GM10847 (cell line): Measurements from ENCODE around the gene HIPK2.

ENCODE experiments used
- POLR2A ChIP-seq: IDR thresholded peaks from 2 replicates; pipeline ENCODE4 v1.6.1; 2011; ENCODE audit not compliant: insufficient read length; ENCODE audit errors: extremely low read depth

Gene HIPK2

DNA sequence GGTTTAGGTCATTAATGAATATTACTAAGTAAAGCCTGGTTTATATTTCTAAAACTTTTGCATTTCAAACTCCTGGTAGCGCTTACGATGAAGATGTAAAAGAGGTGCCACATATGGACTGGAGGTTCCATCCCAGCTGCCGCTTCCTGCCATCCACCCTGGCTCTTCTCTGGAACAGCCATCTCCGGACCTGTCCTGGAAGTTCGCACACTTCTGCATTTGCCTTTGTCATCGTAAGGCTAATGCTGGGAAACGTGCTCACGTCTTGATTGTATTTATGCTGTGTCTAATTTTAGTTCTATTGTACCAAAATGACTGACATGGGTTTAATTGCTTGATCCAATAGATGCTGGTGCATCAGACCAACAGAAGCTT lies 103.1 kb downstream of the HIPK2 start:
- no peak for TF ChIP-seq POLR2A

DNA sequence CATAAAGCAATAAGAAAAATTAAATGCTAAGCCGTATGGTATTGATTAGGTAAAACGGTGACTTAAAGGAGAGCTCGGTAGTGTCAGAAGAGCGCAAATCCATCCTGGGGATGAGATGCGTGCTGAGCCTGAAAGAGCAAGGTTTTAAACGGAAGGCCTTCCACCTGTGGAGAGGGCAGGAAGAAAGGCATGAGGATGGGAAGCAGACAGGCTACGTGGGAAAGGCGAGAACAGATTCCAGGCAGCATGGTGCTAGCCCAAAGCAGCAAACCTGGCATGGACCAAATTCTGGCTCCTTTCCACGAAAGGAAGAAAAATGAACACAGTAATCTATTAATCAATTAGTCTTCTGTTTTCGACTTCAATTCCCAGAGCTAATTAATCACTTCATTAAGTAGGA lies 103.5 kb downstream of the HIPK2 start:
- no peak for TF ChIP-seq POLR2A

DNA sequence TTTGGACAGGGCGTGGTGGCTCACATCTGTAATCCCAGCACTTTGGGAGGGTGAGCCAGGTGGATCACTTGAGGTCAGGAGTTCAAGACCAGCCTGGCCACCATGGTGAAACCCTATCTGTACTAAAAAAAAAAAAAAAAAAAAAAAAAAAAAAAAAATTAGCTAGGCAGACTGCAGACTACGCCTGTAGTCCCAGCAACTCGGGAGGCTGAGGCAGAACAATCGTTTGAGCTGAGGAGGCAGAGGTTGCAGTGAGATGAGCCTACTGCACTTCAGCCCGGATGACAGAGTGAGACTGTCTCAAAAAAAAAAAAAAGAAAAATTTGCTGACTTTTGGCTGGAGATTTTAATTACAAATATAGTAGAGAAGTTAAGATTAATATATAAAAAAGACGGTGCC lies 104.0 kb downstream of the HIPK2 start:
- no peak for TF ChIP-seq POLR2A

DNA sequence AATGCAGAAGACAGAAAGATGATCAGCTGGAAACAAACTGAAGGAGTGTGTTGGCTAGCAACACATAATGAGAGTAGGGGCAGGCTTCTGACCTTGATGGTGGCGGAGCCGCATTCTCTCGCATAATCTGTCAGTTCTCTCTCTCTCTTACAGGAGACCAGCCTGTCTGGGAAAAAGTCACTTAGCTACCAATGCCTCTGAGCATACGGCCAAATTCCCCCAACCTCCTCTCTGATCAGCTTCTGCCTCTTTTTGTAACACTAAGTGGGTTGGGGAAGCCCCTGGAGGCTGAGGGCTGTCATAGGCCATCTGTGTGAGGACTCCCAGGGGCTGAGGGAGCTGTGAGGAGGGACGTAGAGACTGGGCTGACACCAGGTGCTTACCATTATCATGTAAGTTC lies 104.6 kb downstream of the HIPK2 start:
- no peak for TF ChIP-seq POLR2A

DNA sequence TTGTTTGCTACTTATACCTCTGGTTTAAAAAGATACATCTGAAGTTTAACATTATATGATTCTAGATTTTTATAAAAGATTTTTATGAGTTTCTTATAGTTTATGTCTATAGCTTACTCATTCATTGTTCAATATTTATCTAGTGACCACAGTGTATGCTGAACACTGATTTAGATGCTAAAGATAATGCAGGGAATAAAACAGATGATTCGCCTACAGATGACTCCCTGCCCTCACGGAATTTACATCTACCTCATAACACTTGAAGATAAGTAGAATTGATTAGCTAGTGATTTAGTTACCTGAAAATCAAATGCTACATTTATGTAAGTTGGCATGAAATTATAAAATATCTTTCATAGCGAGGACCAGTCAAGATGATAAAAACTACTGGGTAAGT lies 105.8 kb downstream of the HIPK2 start:
- no peak for TF ChIP-seq POLR2A

DNA sequence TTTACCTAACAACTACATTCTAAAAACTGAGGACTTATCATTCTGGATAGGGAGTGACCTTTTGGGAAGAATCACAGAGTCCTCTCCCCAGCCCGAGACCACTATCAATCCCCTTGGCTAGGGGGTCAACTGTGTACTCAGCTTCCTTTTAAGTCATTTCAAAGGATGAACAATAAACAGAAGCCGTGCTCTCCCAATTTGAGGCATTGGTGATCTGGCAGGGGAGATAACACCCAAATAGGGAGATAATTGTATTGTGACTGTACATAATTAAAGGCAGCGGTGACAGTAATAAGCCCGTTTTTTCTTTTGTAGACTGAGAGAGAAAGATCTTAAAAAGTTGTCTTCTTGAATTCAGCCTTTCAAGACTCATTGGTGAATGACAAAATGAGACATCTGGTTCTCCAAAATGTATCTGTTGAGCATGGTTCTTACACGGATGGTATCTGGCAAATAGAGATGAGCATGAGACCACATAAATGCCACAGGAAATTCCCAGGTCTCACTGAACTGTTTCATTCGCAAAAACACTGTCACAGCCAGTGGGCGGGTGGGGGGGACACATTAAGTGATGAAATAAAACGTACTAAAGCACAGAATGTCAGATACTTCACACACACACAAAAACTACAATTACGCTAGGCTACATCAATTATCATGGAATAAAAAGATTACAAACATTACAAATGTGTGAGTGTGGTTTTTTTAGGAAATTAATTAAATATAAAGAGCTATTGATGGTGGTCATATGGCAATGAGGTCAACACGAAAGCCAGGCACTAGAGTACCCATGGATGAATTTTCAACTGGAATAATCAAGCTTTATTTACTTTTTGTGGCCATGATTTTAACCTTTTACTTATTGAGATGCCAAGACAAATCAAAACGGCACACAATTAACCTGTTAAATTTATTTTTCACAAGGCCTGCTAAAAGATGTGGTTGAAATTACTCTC lies 108.4 kb downstream of the HIPK2 start:
- no peak for TF ChIP-seq POLR2A

DNA sequence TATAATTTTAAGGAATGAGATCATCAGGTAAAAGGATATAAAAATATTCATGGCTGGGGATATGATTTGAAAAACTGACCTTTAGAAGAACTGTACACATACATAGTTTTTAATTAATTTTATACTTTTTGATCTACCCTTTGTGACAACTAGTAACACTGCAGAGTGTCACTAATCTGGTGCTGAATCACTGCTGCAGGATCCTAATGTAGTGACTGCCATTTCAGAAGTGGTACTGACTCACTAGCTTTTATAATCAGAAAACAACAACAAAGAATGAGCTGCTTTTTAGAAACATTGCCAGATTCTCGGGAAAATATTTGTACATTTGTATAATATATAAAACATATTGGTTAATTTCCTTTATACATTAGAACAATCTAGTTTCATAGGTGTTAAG lies 110.4 kb downstream of the HIPK2 start:
- TF ChIP-seq POLR2A = no peak

DNA sequence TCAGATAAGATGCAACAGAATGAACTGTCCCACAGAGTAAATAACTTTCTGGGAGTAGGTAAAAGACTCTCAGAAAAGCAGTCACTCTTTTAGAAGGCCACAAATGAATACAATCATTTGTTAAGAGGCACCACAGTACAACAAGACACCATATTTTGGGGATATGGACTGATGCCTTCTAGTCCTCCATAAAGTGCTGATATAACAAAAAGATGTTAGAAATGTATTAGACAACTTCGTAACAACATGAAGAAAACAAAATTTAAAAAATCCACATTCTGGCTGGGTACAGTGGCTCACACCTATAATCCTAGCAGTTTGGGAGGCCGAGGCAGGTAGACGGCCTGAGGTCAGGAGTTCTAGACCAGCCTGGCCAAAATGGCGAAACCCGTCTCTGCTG lies 111.3 kb downstream of the HIPK2 start:
- TF ChIP-seq POLR2A = no peak

DNA sequence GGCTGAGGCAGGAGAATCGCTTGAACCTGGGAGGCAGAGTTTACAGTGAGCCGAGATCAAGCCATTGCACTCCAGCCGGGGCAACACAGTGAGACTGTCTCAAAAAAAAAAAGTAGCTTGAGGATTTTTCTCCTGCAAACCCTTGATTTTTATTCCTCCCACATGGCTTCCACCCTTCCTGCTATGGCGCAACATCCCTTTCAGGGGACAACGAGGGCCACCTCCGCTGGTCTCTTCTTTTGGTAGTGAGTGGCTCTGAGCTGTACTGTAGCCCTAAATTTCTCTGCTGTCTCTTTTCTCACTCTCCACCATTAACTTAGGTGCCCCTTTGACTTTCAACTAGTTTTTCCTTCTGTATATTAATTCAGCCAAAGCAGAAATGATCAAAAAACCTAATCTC lies 113.4 kb downstream of the HIPK2 start:
- TF ChIP-seq POLR2A = no peak

DNA sequence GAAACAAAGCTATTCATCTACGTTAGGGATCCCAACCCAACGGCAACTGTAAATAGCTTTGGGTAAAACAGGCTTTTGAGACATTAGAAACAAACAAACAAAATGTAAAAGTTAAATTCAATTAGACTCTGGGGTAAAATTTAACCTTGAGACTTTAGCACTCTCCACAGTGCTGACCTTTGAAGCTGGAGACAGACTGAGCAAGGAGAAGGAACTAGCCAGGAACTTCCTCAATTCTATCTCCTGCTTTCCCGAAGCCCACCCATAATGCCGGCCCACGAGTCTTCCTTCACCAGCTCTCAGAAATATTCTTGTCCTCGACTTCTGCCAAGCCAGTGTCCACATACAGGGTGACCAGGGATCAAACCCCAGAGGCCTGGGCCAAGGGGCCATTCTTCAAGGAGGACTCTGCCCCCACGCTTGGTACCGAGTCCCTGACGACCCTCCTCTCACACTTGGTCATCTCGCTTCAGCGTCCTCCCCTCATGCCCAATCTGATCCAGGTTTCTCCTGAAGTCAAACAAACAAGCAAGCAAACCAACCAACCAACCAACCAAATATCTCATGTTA lies 114.1 kb downstream of the HIPK2 start:
- TF ChIP-seq POLR2A = no peak

DNA sequence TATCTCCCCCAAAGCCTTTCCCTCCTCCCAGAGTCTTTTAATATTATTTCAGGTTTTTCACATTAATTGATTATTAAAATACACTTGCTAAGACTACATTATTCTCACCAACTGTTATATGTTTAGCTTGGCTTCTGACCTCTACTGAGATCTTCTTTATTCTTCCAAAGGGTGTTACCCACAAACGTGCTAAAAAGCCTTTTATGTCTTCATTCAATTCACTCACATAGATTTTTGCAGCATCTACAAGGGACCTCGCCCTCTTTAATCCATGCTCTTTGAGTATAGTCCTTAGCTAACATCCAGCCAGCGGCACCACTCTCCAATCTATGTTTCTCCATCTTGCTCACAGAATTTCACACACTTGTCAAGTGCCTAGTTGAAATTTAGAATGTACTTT lies 115.9 kb downstream of the HIPK2 start:
- no peak for TF ChIP-seq POLR2A

DNA sequence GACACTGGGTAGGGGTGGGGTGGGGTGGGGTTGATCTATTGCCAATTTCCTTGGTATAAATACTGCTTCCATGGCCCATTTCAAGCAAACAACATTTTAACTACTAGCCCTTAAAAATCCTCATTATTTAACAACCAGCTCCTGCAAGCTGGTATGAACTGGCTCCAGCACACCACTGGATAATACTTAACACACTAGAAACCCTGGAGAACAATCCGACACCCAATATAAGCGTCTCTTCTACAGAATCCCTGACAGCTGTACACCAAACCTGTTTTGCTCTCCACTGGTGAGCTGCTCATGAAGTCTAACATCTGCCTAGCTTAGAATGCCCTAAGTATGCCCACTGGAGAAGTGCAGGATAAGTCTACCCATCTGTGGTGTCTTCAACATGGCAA lies 116.8 kb downstream of the HIPK2 start:
- TF ChIP-seq POLR2A = no peak

DNA sequence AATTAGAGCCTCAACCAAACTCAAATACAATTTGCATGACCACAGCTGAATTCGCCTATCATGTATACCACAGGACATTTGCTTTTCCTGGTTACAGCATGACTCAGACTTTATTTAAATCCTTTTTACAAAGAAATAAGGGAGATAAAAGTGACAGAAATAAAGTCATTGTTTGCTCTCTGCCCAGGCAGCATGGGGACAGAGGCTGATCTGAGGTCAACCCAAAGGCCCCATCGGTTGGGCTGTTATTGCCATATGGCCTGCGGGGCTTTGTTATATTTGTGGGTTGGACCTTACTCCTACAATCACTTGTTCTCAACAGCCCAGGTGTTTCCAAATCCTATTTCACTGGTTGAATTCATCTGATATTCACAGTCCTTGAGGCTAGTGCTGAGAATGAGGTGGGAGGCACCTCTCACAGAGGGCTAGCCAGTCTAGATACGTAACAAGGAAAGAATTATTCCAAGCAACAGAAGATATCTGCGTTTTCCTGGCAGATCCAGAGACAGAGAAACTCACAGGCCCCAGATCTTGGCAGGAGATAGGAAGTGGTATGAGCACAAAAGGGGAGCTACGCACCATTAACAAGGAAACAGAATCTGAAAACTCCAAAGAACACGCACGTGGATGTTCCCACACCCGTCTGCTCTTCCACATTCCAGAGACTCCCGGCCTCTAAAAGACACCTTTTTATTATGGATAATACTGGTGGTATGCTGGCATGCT lies 117.3 kb downstream of the HIPK2 start:
- TF ChIP-seq POLR2A = no peak

DNA sequence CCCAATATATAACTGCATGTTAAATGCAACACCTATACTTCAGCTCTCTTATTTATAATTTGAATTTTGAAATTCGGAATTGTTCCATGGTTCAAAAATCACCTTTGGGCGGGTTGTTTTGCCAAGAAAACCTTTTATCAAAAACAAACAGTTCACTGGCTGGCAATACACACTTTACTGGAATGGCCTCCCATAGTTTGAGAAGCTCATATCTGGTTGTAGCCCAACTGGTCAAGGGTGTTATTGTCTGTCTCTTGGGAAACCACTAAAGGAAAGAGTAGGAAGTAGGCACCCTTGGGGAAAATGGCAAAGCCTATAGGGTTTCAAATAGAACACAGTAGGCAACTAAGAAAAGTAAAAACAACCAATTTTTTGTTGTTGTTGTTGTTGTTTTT lies 117.9 kb downstream of the HIPK2 start:
- TF ChIP-seq POLR2A = no peak

DNA sequence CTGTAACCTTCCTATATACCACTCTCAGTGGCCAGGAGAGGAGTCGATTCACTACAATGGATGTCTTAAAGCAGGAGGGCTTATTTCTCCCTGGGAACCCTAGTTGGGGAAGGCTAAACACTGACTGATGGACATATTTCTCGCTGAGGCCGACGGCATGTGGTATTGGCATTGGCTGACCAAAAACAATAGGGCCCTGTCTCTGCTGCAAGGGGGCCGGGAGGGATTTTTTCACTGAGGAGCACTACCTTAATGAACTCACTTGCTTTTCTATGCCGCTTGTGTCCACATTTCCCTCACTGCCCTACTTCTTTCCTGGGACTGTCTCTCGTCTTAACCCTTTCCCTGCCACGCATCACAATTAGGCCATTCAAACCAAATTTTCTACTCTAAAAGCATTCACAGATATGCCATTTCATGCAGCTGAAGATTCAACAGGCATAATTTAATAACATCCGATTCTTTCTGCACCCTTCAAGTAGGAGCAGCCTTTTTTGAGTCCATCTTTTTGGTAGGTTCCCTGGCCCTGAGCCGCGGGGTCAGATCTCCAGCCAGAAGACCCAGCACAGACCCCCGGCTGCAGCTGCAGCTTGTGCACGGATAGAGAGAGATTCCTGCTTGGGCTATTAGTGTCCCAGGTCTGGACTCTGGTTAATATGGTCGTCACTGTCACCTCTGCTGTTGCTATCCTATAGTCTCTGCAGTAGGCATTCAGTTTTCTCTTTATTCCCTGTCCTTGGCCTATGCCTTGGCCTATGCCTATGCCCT lies 118.7 kb downstream of the HIPK2 start:
- TF ChIP-seq POLR2A = no peak
